Measurements from ENCODE around the gene CLBA1. TPM values are rescaled to one million over a fixed set of nuclear protein-coding genes. Genes with fewer than 3 reads are reported as not detected.
A peak's percentile ranks its signal among the peaks of the same experiment; 100 is the strongest.

CLBA1 gene
- total RNA-seq, 1 donor from 2014 or later, result 4.4 TPM

GRCh38 chr14:104979758-104980610 lies 5.6 kb upstream of the CLBA1 start:
- peak; percentile 71 to 82 for DNase-seq (ENCODE audit: low read depth in 2 of 2)

DNA sequence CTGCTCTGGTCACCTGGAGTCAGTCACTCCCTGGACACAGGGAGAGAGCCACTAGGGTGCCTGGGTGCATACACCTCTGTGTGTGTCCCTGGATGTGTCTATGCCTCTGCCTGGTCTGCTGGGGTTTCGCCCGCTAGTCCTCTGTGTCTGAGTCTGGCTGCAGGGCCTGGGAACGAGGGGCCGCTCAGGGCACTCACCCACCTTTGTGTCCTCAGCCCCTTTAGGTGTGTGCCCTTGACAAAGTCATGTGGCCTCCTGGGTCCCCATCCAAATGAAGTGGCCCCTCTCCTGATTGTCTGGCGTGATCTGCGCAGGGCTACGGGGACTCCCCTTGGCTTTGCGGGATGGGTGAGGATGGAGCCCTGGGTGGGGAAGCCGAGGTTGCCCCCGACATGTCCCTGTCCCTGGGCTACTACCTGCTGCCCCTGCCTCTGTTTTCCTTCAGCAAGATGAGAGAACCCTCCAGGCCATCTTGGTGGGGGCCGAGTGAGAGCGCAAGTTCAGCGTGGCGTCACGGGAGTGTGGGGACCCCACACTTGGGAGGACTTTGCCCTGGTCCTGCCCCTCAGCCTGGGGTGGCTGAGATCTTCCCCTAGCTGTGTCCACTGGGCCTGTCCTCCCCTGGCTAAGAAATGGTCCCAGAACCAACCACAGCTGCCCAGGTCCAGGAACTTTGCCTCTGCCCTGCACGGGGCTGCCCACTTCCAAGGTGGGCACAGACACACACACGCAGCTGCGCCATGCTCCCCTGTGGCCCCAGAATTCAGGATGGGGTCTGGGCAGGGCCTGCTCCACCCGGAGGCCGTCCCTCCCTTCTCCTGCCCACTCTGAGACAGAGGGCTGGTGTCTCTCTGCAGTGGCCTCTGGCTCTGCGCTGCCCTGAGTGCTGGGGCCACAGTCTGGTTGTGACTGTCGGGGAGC lies 4.7 kb upstream of the CLBA1 start:
- DNase-seq (ENCODE audit: low read depth in 2 of 2), result no peak

GRCh38 chr14:104981699-104982541 lies 3.7 kb upstream of the CLBA1 start:
- DNase-seq (ENCODE audit: low read depth in 2 of 2), result no peak

DNA sequence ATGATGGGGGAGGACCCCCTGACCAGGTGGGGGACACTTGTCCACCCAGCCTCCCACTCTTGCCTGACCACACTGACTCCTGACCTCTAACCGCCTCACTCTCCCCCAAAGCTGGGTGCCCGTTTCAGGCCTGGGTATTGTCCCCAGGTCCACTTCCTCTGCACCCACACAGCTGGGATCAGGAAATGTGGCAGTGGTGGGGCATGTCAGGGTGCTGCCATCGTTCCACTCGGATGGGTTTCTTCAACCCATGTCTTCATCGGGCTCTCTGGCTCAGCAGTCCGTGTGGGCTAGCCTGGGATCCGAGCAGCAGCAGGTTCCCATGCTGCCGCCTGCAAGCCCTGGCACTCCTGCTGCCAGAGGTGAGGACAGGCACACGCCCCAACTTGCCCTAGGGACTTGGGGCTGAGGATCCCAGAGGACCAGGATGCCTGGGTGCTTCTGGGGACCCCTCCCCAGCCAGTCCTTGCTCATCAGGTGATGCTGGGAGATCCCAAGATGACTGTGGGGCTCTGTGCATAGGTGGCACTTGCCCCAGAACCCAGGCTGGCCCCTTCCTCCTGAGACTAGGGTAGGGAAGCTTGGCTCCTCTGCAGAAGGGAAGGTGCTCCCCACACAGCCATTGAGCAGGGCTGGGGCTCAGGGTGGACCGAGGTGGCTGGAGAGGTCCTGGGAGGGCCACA lies 2.9 kb upstream of the CLBA1 start:
- DNase-seq (ENCODE audit: low read depth in 2 of 2), result no peak

DNA sequence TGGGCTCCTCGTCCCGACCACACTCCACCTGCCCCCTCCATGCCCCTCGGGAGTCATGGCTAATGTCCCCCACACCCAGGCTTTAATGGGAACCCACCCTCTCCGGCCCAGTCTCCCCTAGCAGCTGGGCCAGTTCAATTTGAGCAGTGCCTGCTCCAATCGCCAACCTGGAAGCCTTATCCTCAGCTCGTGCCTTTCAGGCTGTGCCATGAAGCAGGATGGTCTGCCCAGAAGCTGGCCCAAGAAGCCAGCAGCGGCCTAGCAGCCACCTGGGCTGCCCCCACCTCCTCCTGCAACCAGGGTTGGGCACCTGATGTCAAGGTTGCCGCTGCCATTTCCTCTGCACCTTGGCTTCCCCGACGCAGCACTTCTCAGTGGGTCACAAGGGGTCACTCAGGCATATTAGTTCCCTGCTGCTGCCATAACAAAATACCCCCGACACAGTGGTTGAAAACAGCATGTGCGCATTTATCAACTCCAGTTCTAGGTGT lies 2.3 kb upstream of the CLBA1 start:
- DNase-seq (ENCODE audit: low read depth in 2 of 2), result no peak

- no peak for DNase-seq (ENCODE audit: low read depth in 2 of 2)
Observed at GRCh38 chr14:104984056-104984894, 1.3 kb upstream of the CLBA1 start.

GRCh38 chr14:104986487-104987164 lies 1.0 kb downstream of the CLBA1 start:
- DNase-seq (ENCODE audit: low read depth in 2 of 2), result no peak

DNA sequence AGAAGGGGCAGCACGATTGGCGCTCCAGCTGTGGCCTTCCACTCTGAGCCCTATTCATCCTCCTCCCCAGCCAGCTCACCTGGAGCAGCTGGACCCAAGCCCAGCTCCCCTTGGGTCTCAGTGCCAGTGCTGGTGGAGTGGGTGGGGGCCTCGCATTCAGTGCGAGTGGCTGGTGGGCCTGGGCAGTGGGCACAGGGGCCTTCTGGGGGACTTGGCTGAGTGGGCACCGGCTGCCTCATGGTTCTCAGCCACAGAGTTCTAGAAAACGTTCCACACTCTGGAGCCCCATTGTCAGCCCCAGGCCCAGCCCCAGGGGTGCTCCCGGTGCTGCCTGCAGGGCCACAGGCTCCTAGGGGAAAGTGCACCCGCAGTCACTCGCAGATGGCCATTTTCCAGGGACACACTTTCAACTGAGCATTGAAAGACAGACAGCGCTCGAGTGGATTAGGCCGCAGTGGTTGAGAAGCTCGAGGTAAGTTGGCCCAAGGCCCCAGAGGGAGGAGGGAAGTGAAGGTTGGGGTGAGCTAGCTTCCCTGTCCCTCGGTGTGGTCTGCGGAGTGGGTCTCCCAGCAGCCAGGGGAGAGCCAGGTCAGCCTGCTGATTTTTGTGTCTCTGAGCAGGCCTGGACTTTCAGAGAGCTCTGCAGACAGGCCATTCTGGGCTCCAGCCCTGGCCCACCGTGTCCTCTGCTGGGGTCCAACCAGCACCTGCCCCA lies 3.8 kb downstream of the CLBA1 start:
- no peak for DNase-seq (ENCODE audit: low read depth in 2 of 2)

DNA sequence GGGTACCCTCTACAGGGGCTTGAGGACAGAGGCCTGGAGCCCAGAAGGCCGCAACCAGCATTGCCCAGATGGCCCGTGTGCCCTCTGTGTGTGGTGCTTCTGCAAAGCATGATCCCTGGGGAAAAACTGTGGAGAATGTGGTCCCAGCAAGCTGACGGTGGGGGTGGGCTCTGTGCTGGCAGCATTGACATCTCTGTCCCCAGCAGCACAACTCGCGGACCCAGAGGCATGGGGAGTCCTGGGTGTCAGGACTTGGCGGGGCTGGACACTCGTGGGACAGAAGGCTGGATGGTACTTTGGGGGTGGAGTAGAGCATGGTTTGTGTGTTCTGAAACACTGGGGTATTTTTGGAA lies 4.3 kb downstream of the CLBA1 start:
- DNase-seq (ENCODE audit: low read depth in 2 of 2), result no peak

GRCh38 chr14:104991896-104992230 lies 6.3 kb downstream of the CLBA1 start:
- no peak for DNase-seq (ENCODE audit: low read depth in 2 of 2)

- DNase-seq (ENCODE audit: low read depth in 2 of 2), result no peak
Observed at GRCh38 chr14:104992501-104992900, 6.9 kb downstream of the CLBA1 start.

- no peak for DNase-seq (ENCODE audit: low read depth in 2 of 2)
Observed at GRCh38 chr14:104993306-104993705, 7.7 kb downstream of the CLBA1 start.

GRCh38 chr14:104993808-104994591 lies 8.4 kb downstream of the CLBA1 start:
- DNase-seq (ENCODE audit: low read depth in 2 of 2), result no peak

- DNase-seq (ENCODE audit: low read depth in 2 of 2), result no peak
Observed at GRCh38 chr14:104994978-104995377, 9.4 kb downstream of the CLBA1 start.

- DNase-seq (ENCODE audit: low read depth in 2 of 2), result no peak
Observed at GRCh38 chr14:104996032-104996431, 10.4 kb downstream of the CLBA1 start.

DNA sequence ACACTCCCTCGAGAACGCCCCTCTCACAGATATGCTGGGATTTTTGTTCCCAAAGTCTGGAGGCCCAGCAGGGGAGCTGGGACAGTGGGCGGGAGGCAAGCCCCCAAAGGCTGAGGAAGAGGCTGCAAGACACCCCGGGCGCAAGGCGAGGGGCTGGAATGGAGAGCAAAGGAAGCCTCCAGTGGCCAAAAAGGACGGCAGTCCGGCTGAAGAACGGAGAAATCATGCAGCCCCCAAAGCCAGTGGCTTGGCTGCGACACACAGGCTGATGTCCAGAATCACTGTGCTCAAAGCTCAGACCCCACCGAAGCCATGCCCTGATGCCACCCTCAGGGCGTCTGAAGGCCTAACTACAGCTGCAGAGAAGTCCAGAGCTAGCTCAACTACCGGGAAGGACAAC lies 10.9 kb downstream of the CLBA1 start:
- DNase-seq (ENCODE audit: low read depth in 2 of 2), result no peak

DNA sequence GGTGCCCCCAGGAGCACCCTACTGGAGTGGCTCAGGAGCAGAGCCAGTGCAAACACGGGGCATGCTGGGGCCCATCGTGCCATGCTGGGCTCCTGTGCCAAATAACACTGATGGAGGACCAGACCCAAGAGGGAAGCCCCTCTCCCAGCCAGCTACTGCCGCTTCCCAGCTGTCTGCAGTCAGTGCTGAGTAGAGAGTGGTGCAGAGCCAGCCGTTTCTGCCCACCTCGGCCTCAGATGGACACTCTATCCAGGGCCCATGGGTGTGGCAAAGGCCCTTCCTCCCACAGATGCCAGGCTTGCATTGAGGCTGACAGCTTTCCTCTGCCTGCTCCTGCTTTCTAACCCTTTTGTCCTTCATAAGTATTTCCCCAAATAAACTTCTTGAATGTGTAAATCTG lies 13.2 kb downstream of the CLBA1 start:
- DNase-seq (ENCODE audit: low read depth in 2 of 2), result no peak

DNA sequence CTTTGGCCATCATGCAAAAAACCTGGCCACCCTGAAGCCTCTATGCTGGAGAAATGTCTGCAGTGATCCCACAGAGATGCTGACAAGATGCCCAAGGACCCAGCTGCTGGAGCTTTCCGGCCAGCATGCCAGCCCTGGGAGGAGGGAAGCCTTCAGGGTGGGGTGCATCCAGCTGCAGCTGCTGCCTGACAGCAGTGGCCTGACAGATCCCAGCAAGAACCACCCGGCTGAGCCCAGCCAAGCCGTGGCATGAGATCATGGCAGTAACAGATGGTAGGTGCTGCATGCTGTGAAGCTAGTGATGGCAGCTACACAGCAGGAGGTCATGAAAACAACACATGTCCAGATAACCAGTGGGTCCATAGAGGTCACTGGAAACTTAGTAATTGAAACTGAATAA lies 13.8 kb downstream of the CLBA1 start:
- no peak for DNase-seq (ENCODE audit: low read depth in 2 of 2)

Data from dermis microvascular lymphatic vessel endothelial cell (primary cell).